ENCODE results near the gene TOP2B.
A peak's percentile ranks its signal among the peaks of the same experiment; 100 is the strongest.

The TOP2B gene

GRCh38 chr3:25674670-25675069, 10.0 kb upstream of the TOP2B start:
- no peak for DNase-seq

DNA sequence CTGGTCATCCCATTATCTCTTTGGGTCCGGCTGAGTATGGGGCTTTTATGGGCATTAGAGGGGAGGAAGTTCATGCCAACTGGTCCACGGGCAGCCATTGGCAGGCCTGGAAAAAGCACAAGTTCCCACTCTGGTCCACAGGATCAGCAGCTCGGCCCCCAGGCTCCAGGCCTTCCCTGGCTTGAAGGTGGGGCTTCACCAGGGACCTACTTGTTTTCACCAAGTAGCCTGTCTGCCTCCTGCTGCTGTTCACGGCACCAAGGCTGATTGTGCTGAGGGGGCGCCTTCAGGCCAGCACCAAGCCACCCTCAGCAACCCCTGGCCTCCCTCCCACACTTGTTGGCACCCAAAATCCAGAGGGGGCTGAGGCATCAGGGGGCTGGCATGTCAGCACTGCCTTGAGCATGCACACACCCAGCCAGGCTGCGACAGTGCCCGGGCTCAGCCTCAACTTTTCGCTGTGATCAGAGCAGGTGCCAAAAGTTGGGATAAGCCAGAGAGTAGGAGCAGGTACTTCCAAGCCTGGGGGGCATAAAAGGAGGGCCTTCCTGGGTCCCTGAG, 9.1 kb upstream of the TOP2B start:
- no peak for DNase-seq

- no peak for DNase-seq
Measured at GRCh38 chr3:25665315-25666280, 891 bp upstream of the TOP2B start.

DNA sequence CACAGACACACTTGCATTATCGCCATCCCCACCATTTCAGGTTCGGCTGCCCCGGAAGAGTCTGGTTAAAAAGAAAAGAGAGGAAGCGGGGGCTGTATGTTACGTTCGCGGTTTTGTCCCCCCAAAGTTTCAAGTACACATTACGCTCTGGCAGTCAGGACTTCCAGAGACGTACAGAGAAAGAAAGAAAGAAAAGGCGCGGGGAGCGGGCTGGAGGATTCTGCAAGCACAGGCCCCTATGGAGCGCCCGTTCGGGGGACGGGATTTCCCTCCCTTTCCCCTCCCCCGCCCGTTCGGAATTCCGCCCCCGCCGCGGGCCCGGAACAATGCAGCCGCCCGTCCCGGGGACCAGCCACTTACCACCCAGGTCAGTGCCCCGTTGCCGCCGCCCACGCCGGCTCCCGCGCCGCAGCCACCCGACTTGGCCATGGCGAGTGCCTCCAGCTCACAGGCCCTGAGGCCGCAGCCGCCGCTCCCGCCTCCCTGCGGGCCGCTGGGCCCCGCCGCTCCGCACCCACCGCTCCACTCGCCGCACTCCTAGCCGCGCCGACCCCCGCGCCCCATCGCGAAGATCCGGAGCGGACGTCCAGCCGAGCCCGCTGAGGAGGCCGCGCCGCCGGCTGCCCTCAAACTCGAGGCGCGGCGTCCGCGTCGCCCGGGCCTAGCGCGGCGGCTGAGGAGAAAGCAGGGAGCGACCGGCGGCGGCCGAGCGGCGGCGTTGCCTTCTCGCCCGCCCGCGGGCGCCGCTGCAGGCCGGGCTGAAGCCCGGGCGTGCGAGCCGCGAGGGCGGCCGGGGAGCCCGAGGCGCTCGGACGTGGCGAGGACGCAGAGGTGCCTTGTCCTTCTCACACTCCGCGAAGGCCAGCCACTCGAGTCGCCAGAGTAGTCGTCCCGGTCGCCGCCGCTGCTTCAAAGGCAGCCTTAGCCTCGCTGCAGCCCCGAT, 567 bp downstream of the TOP2B start:
- peak; percentile 53 to 61 for DNase-seq

GRCh38 chr3:25663347-25663868, 1.3 kb downstream of the TOP2B start:
- DNase-seq, result peak in 1 of 2 donors; percentile 4

GRCh38 chr3:25662736-25663320, 1.9 kb downstream of the TOP2B start:
- no peak for DNase-seq

GRCh38 chr3:25661694-25662437, 2.8 kb downstream of the TOP2B start:
- no peak for DNase-seq

GRCh38 chr3:25658836-25659235, 5.9 kb downstream of the TOP2B start:
- no peak for DNase-seq

GRCh38 chr3:25657293-25657692, 7.4 kb downstream of the TOP2B start:
- no peak for DNase-seq

GRCh38 chr3:25655659-25656058, 9.0 kb downstream of the TOP2B start:
- no peak for DNase-seq

DNA sequence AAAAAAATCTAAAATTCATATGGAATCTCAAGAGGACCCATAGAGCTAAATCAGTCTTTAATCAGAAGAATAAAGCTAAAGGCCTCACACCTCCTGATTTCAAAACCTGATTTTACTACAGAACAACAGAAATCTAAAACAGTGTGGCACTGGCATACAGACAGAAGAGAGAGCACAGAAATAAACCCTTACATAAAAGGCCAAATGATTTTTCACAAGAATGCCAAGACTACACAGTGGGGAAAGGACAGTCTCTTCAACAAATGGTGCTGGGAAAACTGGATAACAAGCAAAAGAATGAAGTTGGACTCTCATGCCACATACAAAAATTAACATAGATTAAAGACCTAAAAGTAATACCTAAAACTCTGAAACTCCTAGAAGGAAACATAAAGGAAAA, 10.1 kb downstream of the TOP2B start:
- DNase-seq, result no peak

GRCh38 chr3:25653322-25653721, 11.4 kb downstream of the TOP2B start:
- DNase-seq, result no peak

- DNase-seq, result no peak
Measured at GRCh38 chr3:25652921-25653320, 11.8 kb downstream of the TOP2B start.

DNA sequence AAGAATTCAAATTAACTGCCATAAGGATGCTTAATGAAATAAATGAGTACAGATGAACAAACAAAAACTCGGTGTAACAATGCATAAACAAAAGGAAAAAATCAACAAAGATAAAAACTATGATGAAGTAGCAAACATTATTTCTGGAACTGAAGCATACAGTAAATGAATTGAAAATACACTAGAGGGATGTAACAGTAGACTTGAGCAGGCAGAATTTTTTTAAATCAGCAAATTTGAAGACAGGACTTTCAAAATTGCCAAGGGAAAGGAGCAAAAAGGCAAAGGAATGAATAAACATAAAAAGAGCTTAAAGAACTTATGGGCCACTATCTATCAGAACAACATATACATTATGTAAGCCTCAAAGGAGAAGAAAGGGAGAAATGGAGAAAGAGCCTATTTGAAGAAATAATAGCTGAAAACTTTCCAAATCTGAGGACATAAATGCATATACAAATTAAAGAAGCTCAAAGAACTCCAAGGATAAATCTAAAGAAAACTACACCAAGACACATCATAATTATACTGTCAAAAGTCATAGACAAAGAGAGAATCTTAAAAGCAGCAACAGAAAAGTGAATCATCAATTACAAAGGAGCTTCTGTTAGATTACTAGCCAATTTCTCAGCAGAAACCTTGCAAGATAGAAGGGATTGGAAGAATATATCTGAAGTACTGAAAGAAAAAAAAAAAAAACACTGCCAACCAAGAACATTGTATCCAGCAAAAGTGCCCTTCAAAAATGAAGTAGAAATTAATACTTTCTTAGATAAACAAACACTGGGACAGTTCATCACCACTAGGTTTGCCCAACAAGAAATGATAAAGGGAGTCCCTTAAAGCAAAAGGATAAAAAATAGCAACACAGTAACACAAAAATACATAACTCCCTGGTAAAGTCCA, 15.5 kb downstream of the TOP2B start:
- DNase-seq, result no peak

- peak; percentile 89 to 92 for DNase-seq
Measured at GRCh38 chr3:25648107-25648535, 16.6 kb downstream of the TOP2B start.

- DNase-seq, result no peak
Measured at GRCh38 chr3:25635038-25635437, 29.7 kb downstream of the TOP2B start.

- no peak for DNase-seq
Measured at GRCh38 chr3:25633919-25634318, 30.8 kb downstream of the TOP2B start.

DNA sequence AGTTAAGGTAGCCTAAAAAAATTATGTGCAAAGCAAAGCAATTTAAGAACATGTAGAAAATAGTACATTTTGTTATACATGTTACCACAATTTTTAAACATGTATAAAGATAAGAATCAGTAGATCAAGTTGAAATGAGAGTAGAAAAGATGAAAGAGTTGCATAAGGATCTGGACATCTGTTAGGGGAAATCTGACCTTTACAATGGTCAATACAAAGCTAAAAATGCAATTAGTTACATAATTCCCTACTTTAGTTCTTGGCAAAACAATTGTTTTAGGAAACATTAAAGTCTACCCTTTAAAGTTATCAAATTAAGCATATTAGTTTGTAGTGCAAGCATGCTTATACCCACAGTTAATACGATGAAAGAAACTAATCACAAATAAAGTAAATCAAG, 32.7 kb downstream of the TOP2B start:
- no peak for DNase-seq

DNA sequence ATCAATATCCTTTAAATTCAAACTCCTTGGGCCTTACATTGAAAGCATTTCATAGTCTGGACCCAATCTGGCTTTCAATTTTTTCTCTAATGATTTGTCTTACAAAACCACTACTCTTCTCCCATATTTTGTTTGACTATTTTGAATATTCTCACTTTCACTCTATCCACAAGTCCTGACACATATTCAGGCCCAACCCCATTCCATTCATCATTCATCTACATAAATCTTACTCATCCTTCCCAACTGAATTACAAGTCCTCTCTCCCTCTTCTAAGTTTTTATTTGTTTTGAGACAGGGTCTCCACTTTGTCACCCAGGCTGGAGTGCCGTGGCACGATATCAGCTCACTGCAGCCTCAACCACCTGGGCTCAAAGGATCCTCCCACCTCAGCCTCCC, 43.6 kb downstream of the TOP2B start:
- no peak for DNase-seq

GRCh38 chr3:25620493-25620892, 44.2 kb downstream of the TOP2B start:
- DNase-seq, result no peak

DNA sequence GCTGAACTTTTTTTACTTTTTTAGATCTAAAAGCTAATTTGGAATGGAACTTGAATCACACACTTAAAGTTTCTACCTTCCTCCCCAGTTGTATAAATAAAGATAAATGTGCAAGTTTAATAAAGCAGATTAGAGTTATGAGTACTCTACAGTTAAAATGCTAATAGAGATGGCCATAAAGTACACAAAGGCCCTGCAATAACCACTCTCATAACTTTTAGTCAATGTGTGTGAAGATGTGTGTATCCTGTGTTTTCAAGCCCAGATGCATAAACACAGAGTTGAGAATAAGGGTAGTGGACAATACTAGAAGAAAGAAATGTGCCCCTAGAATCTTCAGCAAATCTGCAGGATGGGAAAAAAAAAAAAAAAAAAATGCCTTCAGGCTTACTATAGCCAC, 45.3 kb downstream of the TOP2B start:
- DNase-seq, result no peak
